GM18511 (cell line): ENCODE results near the gene KCNQ1.

ENCODE experiments used
- ATAC-seq: cut with Tn5 transposase; IDR thresholded peaks from one replicate; pipeline ENCODE4 v1.9.1; 2021; ENCODE audit warnings: mild to moderate bottlenecking, moderate library complexity; ENCODE audit not compliant: unreplicated experiment

KCNQ1 gene

GRCh38 chr11:2704896-2705606 lies 260.2 kb downstream of the KCNQ1 start:
- no peak for ATAC-seq

DNA sequence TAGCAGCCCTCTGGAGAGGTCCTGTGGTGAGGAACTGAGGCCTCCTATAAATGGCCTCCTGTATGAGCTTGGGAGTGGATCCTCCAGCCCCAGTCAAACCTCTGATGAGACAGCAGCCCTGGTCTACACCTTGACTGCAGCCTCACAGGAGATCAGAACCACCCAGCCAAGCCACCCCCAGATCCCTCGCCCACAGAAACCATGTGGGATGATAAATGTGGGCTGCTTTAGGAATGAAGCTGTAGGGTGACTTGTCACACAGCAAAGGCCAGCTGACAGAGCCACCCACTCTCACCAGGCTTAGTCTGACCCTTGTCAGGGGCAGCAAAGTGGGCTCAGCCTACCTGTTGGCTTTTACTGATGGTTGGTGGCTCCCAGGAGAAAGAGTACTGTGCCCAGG lies 261.5 kb downstream of the KCNQ1 start:
- ATAC-seq: no peak

DNA sequence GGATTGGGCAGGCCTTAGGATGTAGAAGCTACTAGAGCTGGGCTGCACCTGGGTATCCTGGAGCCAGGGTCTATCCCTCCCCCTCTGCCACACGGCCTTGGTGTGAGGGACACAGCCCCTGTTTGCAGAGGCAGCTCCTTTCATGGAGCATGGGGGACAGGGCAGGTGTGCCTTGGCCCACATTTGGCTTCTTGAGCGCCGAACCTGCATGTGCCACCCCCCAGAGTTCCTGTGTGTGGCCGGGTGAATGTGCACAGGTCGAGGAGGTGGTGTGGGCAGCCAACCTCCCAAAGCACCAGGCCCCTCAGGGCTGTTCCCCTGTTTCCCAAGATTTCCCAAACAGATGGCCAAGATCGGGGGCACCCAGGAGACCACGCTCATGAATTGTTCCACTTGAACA lies 262.9 kb downstream of the KCNQ1 start:
- ATAC-seq: no peak

GRCh38 chr11:2708151-2708581 lies 263.4 kb downstream of the KCNQ1 start:
- ATAC-seq: no peak

GRCh38 chr11:2708757-2709281 lies 264.0 kb downstream of the KCNQ1 start:
- no peak for ATAC-seq

GRCh38 chr11:2709429-2709828 lies 264.6 kb downstream of the KCNQ1 start:
- ATAC-seq: no peak

DNA sequence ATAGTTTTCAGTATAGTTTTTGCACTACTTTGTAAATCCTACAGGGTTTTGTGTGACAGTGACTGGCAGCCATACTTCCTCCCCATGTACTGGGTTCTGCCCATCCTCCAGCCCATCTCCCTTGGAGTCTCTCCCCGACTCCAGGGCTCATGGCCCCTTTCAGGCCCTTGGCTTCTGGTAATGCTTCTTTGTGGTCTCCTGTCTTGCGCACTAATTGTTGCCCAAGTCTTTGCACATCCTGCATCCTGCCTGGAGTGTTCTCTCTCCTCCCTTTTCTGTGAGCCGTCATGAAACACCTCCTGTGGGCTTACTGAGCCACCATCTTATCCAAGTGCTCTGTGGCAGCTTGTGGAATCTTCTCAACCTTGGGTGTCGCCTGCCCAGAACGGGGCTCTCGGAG lies 266.4 kb downstream of the KCNQ1 start:
- ATAC-seq: no peak

DNA sequence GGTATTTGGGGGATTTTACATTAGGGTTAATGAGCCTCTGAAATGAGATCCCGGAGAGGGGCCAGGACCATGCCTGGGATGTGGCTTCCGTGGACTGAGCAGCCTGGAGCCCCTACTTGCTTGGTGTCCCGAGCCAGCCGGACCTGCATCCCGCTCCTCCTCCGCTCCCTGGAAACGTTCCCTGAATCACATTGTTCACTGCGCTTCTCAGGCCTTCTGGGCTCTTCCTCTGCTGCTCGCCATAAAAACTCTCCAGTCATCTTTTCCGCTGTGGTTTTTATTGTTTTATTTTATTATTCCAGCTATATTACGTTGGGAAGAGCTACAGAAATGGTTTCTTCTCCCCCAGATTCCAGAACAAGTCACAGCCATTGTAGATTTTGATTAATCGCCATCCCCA lies 268.3 kb downstream of the KCNQ1 start:
- no peak for ATAC-seq

DNA sequence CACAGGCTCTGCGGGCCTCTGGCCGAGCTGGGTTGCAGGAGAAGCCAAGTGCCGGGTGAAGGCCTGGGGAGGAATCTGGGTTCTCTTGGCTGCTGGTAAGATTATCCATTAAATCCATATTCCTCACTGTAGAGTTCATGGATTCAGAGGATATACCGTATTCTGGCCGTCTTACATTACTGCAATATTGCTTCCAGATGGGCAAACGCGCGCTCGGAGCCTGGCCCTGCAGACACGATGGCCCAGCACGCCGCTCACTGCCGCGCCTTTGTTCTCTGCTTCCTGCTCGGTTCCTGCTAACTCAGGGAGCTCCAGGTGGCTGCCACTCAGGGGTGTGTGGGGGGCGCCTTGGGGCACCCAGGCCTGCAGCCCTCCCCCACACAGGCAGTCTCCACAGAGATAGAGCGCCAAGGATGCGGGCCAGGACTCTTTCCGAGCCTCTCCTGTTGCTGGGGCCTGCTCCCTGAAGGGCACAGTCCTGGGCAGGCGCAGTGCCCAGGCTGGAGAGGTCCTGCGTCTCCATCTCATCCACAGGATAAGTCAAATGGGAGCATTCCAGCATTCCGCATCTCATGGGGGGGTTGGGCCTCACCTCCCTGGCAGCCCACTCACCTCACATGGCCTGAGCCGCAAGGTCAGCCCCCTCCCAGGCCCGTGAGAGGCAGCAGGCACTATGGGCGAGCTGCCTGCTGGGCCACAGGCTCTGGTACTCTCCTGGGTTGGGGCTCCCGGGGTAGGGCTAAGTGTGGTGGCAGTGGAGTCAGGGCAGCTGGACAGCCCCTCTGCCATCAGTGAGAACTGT lies 269.1 kb downstream of the KCNQ1 start:
- no peak for ATAC-seq

DNA sequence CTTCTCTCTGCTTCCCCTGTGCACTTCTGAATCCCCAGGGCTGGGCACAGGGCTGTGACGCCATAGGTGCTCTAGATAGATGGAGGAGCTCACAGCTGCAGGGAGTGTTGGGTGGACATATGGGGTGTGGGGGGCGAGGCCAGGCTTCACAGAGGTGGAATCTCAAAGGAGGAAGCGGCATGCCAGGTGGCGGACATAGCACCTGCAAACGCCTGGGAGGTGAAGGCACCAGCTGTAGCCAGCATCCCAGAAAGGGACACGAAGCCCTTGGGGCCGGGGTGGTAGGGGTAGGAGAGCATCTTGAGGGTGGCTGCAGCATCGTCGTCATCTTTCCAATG lies 269.6 kb downstream of the KCNQ1 start:
- no peak for ATAC-seq

DNA sequence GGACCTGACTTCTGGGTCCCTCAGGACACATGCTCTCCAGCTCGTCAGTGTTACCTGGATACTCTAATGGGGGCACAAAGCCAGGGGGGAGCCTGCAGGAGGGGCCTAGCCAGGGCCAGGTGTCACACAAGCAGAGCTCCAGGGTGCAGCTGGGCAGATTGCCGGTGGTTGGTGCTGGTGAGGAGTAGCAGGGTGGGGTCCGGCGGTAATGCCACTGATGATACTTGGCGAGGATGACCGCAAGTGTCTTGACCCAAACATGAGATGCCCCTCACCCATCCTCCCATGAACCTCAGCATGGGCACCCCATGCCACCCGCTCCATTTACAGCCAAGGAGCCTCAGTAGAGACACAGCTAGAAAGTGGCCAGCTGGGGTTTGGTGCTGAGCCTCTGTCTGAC lies 270.1 kb downstream of the KCNQ1 start:
- ATAC-seq: no peak

DNA sequence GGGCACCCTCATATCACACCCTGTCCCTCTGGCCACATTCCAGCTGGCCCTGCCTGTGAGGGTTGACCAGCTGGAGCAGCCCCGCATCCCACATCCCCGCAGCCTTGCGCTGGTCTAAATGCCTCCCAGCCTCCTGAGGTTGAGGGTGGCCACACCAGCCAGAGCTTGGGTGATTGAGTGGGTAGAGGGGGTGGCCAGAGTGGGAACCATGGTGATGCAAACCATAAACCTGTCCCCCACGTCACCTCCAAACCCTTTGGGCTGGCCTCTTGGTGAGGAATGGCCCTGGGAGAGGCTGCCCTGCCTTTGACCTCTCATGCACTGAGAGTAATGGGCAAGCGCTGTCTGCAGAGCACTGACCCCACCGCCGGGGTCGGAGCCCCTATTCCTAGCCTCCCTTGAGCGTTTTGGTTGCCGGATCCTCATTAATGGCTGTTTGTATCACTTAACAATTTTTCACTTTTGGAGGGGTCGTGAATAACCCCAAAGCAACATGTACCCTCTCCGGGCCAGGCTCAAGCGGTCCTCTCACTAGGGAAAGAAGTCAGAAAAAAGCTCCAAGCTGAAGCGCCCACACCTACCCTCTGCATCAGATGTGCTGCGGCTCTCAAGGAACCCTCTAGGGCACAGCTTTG lies 271.0 kb downstream of the KCNQ1 start:
- no peak for ATAC-seq

GRCh38 chr11:2716376-2717095 lies 271.7 kb downstream of the KCNQ1 start:
- ATAC-seq: no peak

DNA sequence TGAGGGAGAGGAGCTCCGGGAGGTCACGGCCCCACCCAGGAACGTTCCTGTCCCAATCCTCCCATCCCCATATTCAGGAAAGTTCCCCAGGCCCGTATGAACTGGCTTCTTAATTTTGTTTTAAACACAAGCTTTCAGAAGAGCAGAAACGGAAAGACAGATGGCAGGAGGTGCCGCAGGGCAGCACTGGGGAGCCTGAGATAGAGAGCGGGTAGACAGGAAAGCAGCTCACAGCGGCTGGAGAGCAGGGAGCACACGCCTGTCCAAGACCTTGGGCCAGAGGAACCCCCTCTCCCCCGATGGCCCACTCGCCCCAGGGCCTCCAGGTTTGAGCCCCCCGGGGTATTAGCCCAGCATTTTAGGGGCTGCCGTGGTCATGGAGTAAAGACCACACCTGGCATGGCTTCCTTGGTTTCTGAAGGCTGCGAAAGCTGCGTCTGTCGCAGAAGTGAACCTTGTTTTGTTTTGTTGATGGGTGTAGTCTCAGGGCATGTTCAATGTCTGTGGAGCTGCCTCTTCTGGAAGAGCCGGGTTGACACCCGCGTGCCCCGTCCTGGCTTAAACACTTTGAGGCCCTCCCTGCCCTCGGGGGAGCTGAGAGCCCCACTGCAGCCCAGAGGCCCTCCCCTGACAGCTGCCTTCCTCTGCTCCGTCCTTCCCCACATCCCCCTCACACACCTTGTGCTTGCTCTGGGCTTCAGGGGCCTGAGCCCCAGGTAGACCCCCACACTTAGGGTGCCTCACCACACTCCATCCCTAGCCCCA lies 272.9 kb downstream of the KCNQ1 start:
- ATAC-seq: no peak

DNA sequence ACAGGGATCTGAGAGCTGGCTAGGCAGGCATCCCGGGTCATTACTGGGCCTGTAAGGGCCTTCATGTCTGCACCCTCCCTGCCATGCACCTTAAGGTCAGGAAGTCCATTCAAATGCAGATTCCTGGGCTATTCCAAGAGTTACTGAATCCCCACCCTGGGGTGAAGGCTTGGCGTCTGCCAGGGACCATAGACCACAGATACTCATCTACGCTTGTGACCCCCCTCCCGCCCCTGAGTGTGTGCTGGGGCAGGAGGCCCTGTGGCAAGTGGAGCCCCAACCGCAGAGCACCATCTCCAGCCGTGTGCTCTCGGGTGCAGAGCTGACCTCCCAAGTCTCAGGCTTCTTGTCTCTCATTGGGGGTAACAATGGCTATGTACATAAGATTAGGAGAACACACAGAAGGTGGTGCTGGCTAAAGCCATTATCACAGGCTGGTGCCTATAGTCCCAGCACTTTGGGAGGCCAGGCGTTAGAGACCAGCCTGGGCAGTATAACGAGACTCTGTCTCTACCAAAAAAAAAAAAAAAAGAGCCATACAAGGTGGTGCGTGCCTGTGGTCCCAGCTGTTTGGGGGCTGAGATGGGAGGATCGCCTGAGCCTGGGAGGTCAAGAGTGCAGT lies 274.1 kb downstream of the KCNQ1 start:
- no peak for ATAC-seq

DNA sequence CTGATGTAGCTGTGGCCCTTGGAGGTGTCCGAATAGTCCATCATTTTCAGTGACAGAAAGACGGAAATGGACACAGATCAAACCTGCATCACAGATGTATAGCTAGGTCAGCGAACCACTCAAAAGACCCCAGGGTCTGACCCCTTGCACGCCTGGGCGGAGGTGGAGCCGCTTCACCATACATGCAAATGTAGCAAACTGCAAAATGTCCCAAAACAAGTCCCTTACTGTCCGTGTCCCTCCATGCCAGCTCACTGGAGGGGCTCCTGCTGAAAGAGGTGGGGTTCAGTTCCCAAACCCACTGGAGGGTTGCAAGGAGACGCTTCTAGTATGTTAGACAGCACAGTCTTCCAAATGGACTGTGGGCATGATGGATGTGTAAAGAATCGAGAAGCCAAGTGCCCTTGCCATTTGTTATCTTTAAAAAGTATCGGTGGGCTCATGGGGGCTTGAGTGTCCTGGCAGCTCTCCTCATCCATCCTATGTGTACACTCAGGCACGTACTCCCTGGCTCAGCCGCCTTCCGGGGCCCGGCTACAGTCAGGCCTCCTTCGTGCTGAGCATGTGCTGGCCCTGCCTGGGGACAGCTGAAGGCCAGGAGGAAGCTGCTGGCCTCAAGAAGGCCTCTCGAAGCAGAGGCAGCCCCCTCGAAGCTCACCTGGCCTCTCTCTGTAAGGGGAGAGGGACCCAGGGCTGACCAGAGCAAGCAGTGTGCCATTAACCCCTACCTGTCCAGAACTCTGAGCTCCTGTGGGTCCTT lies 275.2 kb downstream of the KCNQ1 start:
- no peak for ATAC-seq

- ATAC-seq: no peak
Observed at GRCh38 chr11:2721210-2721916, 276.6 kb downstream of the KCNQ1 start.

- ATAC-seq: no peak
Observed at GRCh38 chr11:2722955-2723354, 278.1 kb downstream of the KCNQ1 start.

- no peak for ATAC-seq
Observed at GRCh38 chr11:2724104-2724503, 279.3 kb downstream of the KCNQ1 start.
